GM21825 (cell line): ENCODE measurements around the gene HSPA1B.
"Not testable (repeated sequence)": the region's sequence is repeated elsewhere in the genome, so short reads cannot be mapped to it uniquely, and the experiment has no call there.

ENCODE experiments used
- ATAC-seq: cut with Tn5 transposase; IDR thresholded peaks from one replicate; pipeline ENCODE4 v1.9.1; 2021; ENCODE audit warnings: mild to moderate bottlenecking, moderate library complexity; ENCODE audit not compliant: unreplicated experiment

Gene HSPA1B

GRCh38 chr6:31797588-31797987 lies 29.9 kb upstream of the HSPA1B start:
- ATAC-seq = no peak

- no peak for ATAC-seq
Observed at GRCh38 chr6:31799781-31800180, 27.8 kb upstream of the HSPA1B start.

DNA sequence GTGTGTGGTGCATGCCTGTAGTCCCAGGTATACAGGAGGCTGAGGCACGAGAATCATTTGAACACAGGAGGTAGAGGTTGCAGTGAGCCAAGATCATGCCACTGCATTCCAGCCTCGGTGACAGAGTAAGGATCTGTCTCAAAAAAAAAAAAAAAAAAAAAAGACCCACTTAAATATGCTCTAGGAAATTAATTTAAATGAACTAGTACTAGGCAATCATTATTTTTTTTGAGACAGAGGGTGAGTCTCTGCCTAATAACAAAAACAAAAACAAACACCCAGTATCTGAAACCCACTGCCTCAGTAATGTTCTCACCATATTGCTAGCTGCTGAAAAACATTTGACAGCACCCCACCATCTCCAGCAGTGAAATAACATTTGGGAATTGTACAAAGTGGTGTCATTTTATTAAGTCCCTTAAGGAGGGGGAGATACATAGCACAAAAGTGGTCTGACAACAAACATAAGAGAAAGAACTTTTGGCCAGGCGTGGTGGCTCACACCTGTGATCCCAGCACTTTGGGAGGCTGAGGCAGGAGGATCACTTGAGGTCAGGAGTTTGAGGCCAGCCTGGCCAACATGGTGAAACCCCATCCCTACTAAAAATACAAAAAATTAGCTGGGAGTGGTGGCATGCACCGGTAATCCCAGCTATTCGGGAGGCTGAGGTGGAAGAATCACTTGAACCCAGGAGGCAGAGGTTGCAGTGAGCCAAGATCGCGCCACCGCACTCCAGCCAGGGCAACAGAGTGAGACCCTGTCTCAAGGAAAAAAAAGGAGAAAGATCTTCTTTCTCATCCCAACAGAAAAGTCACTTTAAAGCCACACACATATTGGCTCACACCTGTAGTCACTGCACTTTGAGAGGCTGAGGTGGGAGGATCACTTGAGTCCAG lies 26.3 kb upstream of the HSPA1B start:
- ATAC-seq = not testable (repeated sequence)

- ATAC-seq = peak; percentile 7
Observed at GRCh38 chr6:31805939-31806469, 21.5 kb upstream of the HSPA1B start.

- ATAC-seq = peak; percentile 82
Observed at GRCh38 chr6:31806470-31807272, 20.9 kb upstream of the HSPA1B start, which contains the start of gene LSM2. Gene LSM2, minus strand, starts transcription at chr6:31806966. Its CDS starts 209 bp downstream, at chr6:31806757.

DNA sequence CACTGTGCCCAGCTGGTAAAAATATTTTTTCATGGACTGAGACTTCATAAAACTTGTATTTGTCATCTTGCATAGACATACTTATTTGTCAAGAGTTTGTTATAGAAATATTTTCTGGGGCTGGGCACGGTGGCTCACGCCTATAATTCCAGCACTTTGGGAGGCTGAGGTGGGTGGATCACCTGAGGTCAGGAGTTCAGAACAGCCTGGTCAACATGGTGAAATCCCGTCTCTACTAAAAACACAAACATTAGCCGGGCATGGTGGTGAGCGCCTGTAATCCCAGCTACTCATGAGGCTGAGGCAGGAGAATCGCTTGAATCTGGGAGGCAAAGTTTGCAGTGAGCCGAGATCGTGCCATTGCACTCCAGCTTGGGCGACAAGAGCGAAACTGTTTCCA lies 18.9 kb upstream of the HSPA1B start:
- ATAC-seq = not testable (repeated sequence)

GRCh38 chr6:31811645-31812044 lies 15.9 kb upstream of the HSPA1B start:
- ATAC-seq = no peak

GRCh38 chr6:31813465-31813849 lies 14.1 kb upstream of the HSPA1B start:
- no peak for ATAC-seq

DNA sequence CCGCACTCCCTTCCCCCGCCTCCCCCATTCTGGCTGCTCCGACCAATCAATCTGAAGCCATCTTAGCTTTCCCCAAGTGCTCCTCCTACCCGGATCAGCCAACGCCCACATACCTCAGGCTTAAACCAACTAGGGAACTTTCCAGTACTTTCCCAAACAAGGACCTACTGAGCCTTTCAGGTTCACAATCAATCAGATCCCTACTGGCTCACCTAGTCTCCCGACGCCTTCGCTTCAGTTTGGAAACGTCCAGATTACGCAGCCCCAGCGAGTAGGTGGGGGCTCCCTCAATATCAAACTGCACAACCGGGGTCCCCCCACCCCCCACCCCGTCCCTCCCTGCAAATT lies 12.9 kb upstream of the HSPA1B start:
- ATAC-seq = no peak

DNA sequence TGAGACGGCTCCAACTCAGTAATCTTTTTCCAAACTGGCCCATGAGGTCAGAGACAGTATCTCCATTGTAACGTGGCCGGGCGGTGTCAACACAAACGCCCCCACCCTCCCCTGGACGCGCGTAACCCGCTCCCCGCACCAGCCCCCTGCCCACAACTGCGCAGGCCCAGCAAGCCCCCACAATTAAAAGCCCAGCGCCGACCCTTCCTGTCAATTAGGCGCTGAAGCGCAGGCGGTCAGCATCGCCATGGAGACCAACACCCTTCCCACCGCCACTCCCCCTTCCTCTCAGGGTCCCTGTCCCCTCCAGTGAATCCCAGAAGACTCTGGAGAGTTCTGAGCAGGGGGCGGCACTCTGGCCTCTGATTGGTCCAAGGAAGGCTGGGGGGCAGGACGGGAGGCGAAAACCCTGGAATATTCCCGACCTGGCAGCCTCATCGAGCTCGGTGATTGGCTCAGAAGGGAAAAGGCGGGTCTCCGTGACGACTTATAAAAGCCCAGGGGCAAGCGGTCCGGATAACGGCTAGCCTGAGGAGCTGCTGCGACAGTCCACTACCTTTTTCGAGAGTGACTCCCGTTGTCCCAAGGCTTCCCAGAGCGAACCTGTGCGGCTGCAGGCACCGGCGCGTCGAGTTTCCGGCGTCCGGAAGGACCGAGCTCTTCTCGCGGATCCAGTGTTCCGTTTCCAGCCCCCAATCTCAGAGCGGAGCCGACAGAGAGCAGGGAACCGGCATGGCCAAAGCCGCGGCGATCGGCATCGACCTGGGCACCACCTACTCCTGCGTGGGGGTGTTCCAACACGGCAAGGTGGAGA lies 12.3 kb upstream of the HSPA1B start, which contains the start of the genes HSPA1A and HSPA1L:
HSPA1A (plus strand) TSS at position 519 of the 814 bp plus-strand sequence; CDS start at position 733, 214 bp downstream.
HSPA1L (minus strand) TSS at position 259 of the 814 bp plus-strand sequence. CDS start 3,311 bp downstream, outside the sequence.
- no peak for ATAC-seq

DNA sequence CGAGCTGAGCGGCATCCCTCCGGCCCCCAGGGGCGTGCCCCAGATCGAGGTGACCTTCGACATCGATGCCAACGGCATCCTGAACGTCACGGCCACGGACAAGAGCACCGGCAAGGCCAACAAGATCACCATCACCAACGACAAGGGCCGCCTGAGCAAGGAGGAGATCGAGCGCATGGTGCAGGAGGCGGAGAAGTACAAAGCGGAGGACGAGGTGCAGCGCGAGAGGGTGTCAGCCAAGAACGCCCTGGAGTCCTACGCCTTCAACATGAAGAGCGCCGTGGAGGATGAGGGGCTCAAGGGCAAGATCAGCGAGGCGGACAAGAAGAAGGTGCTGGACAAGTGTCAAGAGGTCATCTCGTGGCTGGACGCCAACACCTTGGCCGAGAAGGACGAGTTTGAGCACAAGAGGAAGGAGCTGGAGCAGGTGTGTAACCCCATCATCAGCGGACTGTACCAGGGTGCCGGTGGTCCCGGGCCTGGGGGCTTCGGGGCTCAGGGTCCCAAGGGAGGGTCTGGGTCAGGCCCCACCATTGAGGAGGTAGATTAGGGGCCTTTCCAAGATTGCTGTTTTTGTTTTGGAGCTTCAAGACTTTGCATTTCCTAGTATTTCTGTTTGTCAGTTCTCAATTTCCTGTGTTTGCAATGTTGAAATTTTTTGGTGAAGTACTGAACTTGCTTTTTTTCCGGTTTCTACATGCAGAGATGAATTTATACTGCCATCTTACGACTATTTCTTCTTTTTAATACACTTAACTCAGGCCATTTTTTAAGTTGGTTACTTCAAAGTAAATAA lies 10.2 kb upstream of the HSPA1B start:
- not testable (repeated sequence) for ATAC-seq

GRCh38 chr6:31817929-31818511 lies 9.5 kb upstream of the HSPA1B start:
- ATAC-seq = not testable (repeated sequence)

- no peak for ATAC-seq
Observed at GRCh38 chr6:31819871-31820299, 7.7 kb upstream of the HSPA1B start.

DNA sequence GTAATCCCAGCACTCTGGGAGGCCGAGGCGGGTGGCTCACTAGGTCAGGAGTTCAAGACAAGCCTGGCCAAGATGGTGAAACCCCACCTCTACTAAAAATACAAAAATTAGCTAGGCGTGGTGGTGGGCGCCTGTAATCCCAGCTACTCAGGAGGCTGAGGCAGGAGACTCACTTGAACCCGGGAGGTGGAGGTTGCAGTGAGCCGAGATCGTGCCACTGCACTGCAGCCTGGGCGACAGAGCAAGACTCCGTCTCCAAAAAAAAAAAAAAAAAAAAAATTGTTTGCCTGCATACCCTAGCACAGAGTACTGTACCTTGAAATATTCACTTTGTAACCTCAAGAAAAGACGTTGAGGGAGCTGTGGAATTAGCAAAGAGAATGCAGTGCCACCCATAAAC lies 7.1 kb upstream of the HSPA1B start:
- not testable (repeated sequence) for ATAC-seq

DNA sequence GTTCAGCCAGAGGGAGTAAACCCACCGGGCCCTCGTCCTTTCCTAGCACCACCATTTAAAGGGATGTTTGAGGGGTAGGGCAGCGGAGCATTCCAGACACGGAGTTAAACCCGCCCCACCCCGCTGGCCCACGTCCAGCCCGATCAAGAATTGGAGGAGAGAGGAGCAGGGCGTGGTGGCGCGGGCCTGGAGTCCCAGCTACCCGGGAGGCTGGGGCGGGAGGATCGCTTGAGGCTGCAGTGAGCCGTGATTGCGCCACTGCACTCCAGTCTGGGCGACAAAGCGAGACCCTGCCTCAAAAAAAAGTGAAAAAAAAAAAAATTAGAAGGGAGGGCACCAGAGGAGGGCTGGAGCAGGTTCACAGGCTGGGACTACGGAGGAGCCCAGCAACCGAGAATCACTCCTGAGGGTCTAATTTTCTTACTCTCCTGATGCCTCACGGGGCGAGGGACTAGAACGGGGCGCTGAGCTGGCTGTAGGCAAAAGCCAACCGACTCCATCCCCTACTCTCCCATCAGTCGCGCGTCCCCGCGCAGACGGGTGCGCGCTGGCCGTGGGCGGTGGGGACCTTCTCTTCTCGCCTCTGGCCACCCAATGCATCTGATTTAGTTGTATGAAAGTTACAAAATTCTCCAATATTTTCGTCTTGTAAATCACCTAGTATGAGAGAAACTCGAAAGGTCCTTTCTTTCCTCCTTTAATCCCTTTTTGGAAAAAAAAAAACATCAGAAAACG lies 6.1 kb upstream of the HSPA1B start:
- no peak for ATAC-seq

DNA sequence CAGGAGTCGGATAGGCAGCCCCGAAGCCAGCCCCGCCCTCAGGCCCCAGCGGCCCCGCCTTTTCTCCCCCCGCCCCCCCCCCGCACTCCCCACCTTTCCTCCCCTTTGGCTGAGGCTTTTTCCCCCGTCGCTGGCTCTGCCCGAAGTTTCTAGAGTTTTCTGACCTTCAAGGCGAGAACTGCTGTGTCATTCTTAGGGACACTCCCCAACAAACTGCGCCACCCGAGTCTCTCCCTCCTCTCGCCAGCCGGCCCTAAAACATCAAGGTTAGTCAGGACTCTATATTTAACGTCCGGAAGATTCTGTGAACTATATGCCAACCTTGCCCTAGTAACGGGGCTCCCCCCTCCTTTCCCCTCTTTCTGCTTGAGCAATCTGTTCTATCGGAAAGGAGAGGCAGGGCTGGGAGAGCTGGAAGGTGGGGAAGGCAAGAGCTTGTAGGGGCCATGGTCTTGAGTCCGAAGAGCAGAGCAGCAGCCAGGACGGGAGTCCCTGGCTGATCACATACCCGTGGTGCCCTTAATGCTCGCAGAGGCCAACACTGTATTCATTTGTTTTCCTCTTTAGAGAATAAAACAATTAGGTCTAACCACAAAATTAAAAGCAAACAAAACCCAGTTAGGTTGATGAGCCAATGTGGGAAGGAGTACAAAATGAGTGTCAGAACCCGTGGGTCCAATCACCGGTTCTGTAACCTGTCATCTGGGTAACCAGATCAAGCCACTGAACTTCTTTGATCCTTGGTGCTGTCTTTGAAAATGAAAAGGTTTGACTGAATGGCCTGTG lies 5.3 kb upstream of the HSPA1B start:
- no peak for ATAC-seq

GRCh38 chr6:31823592-31824196 lies 3.8 kb upstream of the HSPA1B start:
- ATAC-seq = not testable (repeated sequence)
